CD4-positive, alpha-beta T cell treated with Interleukin-15 for 4 hours (primary cell): ENCODE measurements around the gene SMAD6.

Experiments used
- DNase-seq: peaks from one replicate; pipeline ENCODE4 v3.0.0-alpha.2; 2020; ENCODE audit warnings: low spot score

SMAD6 gene

DNA sequence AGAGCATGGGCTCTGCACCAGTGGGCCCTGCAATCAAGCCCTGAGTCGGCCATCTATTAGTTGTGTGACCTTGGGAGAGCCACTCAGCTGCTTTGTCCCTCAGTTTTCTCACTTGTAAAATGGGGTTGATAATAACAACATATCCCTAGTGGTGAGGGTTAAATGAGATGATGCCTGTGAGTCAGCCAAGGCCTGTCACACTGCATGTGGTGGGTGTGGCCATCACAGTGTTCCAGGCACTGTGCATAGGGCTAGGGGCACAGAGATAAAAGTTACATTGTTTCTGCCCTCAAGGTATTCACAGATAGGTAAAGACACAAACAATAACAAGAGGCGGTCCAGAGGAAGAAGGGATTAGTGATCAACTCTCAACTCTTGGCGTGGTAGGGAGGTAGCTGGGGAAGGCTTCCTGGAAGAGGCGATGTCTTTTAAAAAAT is 19.5 kb downstream of the SMAD6 start:
- DNase-seq: no peak

DNA sequence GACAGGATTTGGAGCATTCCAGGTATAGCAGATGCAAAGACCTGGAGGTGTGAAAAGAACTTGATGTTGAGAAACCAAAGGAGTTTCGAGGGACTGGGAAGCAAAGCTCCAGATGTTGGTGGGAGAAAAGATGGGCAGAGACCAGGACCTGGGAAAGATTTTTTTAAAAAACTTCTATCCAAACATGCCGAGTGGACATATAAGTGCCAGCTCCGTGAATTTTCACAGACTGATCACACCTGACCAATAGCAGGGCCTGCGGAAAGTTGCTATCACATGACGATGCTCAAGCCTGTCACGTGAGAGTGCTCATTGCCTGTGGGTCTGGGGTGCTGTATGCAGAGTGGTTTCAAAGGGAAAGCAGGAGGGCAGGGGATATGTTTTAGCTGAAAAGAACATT is 19.9 kb downstream of the SMAD6 start:
- DNase-seq: no peak

DNA sequence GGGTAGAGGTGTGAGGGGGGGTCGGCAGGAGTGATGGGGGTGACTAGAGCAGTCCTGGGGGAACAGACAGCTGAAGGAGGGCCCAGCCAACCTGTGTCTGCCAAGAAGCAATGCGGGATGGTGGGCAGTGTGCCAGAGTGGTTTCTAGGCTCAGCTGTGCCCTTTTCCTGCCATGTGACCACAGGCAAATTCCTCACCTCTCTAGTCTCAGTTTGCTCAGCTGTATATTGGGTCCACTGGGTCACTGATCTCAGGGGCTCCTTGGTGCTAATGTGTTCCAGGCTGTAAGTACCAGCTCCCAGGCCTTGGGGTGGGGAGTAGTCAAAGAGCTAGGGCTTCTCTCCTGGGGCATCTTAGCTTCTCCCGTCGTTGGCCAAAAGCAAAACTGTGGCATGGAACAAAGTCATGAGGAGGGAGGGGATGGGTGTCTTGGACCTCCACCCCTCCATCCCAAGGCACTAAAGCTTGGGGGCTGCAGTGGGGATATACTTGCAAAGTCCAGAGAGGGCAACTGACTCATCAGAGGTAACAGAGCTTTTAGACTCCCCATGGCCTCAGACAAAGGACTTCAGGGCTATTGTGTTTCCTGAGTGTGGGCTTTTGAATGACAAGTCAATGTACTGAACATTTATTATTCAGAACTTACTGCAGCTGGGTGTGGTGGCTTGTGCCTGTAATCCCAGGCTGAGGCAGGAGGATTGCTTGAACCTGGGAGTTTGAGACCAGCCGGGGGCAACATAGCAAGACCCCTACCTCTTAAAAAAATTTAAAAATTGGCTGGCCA is 20.9 kb downstream of the SMAD6 start:
- no peak for DNase-seq

DNA sequence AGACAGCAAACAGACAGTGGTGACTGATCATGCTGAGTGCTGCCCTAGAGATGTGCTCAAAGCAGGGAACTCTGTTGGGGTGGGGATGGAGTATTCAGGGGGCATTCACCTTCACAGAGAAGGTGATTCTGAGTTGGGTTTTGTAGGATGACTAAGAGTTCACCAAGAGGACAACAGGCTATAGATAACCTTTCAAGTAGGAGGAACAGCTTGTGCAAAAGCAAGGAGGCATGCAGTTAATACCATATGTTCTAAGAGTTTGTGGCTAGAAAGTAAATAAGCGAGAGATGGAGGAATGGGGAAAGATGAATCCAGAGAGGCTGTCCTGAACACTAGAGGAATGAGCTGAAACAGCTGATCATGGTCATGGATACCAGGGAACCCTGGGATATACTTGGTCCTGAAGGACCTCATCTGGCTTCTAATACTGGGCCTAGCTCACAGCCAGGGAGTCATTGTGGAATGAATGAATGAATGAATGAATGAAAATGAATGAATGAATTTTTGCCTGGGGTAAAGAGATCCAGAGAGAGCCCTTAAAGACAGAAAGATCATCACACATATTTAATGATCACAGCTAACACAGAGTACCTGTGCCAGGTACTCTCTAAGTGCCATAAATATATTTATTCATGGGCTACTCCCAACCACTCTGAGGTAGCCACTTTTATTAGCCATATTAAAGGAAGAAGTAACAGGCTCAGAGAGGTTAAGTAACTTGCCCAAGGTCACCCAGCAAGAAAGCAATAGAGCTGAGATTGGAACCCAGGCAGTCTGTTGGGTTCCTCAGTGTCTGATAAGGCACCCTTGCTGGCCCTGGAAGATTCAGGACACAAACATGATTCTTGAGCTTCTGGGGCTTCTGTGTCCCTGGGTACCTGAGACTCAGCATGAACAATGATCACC is 22.0 kb downstream of the SMAD6 start:
- no peak for DNase-seq

DNA sequence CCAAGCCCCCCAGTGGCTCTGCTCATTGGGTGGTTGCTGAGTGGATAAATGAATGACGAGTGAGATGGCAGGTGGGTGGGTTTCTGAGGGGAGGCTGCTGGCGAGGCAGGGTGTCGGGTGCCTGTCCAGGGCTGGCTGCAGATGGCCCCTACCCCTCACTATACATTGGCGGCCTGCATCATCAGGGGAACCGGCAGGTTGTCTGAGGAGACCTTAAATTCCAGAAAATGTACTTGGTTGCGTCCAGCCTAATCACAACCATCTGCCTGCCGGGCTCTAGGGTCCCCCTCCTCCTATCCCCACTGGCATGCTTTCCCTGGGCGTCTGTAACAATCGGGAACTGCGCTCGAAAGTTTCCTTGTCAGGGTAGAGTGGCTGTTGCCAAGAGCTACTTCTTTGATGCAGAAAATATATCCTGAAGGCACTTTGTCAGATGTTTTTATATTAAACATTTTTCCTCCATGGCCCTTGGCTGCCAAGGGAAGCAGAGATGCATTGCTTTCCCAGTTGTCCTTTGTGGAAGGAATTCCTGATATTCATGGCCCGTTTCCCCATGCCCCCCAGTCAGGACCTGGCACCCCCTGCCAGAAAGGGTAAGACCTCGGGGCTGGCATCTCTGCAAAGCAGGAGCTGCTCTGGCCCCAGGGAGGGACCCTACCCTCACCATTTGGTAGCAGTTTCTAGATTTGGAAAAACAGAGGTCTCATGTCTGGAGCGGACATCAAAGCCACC is 22.9 kb downstream of the SMAD6 start:
- DNase-seq: no peak

DNA sequence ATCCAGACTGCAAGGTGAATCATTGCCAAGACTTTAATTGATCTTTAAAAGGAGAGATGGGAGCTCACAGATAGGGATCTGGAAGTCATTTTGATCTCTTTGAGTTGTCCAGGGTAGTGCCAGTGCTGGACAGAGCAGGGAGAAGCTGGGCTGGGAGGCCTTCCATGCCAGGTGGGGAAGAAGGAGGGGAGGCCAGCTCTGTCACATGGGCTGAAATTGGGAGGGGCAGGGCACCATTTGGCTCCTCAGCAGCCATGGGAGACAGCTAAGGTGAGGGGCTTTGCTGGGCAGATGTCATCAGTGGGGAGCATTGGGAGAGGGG is 23.4 kb downstream of the SMAD6 start:
- no peak for DNase-seq

DNA sequence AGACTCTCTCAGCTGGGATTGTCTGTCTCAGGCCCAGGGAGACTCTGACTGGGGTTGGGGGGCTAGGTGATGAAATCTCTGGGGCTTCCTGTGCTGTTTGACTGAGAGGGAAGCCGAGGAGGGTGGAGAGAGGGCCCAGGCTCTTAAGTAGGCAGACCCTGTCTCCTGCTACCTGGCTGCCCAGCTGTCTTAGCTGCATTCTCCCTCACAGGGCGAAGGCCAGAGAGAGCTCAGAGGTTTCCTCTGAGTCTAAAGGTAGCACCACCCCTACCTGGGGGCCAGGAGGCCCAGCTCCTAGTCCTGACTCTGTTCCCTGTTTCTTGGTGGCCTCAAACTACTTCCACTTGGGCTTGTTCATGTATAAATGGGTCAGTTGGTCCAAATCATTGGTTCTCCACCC is 24.4 kb downstream of the SMAD6 start:
- no peak for DNase-seq

DNA sequence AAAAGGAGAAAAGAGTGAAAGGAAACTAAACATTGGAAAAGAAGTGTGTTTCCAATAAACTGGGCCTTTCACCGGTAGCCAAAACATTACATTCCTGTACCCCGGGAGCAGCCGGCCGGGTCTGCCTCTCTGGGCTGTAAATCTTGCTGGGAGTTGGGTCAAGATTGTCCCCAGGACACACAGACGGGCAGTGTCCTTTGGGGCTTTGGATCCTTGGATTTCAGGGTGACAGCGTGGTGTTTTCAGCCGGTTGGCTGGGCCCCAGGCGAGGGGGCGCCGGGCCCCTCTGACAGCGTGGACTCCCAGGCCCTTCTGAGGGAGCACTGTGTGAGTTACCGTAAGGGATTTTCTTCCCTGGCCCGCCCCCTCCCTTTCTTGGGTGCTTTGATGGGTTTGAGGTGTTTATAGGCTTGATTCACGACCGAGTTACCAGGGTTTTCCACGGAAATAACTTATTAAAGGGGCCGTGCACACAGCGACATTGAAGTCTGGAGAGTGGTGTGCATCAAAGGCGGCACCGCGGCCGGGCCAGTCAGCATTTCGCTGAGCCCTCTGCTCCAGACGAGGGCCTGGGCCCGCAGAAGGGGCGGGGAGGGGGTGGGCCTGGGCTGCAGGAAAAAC is 27.4 kb downstream of the SMAD6 start:
- no peak for DNase-seq

DNA sequence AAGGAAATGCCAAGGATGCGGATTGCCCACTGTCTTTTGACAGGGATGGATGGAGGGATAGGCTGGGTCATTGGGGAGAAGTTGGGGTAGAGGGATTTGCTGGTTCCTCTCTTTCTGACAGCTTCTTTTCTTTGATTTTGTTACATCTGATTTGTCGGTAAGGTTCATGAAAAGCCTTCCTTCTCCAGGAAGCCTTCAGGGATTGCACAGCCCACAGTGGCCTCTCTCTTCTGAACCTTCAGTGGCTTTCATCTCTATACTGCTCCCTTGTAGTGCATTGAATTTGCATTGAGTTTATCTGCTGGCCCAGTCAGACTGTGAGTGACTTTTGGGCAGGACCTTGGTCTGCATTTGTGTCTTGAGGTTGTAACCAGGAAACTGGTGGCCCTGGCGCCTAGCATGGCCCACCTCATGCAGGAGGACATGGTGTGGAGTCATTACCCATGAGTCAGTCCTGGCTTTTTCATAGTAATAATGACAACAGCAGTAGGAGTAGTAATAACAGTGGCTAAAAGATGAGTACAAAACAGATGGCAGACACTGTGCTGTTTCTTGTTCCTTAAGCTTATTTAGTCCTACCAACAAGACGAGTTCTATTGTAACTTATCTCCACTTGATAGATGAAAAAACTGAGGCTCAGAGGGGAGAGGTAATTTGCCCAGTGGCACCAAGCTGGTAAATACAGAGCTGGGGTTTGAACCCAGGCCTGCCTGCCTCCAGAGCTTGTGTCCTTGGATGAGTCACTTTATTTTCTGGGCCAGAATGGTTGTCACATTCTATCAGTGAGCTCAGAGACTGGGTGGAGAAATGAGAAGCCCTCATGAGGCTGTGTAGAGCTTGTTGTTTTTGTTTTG is 28.4 kb downstream of the SMAD6 start:
- DNase-seq: no peak

DNA sequence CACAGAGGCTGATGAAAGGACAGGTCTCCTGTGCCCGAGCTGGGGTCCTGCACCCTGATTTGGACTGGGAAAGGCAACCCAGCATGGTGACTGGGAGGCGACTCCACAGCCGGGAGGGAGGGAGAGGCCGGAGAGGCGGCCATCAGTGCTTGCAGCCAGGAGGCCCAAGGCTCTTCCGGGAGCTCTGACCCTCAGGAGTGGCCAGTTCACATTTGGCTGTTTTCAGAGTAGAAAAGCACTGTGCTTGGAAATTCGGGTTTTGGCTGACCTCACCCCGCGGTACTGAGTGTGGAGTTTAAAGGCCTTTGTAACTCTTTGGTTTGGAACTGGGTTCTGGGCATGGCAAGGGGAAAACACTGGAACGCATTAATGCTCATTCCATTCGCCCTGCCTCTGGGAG is 31.9 kb downstream of the SMAD6 start:
- DNase-seq: no peak

DNA sequence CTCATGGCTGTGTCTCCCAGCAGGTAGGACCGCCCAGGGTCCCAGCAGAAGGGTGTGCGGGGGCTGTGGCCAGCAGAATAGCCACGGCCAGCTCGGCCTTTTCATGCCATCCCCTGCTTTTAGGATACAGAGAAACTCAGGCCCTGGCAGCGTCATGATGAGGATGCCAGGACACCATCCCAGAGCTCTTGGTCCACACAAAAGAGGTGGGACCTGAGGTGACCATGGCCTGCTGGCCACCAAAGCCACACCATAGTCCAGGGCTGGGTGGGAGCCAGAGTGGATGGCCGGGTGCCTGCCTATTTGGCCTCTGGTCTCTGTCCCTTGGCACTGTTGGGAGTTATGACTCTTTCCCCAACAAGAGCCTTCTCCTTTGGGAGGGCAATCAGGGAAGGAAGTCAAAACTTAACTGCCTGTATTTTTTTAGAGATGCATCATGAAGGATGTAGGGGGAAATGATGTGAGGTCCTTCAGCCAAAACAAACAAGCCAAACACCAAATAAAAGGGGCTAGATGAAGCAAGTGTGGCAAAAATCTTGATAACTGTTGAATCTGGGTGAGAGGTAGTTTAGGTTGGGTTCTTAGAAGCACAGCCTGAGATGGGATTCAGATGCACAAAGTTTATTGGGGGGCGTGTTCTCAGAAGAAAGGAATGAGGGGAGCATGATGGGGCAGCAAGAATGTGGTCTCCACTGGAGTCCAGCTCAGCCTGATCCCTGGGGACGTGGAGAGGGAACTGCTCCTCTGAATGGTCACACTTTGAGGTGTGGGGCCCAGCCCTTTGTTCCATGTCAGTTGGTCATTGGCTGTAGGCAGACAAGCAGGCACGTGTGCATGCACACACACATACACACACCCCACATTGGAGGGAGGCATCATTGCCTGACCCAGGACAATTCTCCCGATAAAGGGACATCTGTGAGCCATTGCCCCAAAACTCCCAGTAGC is 33.2 kb downstream of the SMAD6 start:
- no peak for DNase-seq

DNA sequence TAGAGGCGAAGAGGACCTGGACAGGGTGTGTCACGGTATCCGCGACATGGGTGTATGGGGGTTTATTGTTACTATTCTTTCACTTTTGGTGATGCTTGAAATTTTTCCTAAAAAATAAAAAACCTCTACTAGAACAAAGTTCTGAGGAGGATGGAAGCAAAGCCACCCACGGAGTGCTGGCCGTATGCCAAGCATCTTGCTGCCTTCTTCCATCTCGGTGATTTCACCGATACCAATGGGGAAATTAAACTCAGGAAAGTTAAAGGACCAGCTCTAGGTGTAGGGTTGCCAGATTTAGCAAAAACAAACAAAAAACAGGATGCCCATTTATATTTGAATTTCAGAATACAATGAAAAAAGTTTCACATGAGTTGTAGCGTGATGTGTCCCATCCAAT is 33.9 kb downstream of the SMAD6 start:
- DNase-seq: no peak

DNA sequence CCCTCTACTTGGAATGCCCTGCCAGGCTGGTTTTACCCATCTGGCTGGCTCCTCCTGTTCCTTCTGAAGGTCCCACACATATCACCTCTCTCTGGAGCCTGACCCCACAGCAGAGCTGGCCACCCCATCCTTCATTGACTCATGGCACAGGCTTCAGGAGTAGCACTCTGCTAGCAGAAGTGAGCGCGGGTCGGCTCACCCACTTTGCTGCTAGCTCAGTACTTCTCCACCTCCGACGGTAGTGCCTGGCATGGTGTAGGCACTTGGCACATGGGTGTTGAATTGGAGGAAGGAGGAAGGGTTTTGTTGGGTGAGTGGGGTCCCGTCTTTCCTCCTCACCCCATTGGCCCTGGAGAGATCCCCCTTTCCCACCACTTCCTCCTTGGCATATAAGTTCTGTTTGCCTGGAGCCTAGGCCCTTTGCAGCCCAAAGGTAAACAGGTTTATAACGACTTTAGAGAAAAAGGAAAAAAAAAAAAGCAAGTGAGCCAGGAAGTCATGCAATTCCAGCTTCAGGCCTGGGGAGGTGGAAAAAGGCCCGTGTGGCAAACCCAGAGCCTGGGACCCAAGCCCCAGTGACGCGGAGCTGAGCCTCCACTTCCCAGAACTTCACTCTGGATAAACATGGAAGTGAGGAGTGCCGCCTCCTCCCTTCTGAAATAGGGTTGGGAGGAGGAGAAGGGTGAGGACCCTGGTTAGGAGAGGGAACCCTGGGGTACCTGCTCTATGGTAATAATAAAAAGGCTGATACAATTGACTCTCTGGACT is 35.4 kb downstream of the SMAD6 start:
- no peak for DNase-seq

DNA sequence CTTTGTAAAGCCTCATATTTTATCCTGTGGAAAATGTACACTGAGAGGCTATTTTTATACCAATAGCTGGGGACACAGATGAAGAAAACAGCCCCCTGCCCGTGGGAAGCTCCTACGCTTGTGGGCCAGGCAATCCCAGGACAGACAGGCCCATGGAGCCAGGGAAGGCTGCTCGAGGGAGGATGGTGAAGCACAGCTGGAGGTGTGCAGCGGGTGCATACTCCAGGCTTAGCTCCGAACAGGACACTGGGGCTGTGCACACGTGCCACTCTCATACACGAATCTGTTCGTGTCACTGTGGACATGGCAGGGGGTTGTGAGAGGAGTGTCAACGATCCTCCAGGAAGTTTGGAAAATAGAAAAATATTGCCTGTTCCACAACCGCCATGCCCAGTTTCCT is 36.1 kb downstream of the SMAD6 start:
- no peak for DNase-seq

DNA sequence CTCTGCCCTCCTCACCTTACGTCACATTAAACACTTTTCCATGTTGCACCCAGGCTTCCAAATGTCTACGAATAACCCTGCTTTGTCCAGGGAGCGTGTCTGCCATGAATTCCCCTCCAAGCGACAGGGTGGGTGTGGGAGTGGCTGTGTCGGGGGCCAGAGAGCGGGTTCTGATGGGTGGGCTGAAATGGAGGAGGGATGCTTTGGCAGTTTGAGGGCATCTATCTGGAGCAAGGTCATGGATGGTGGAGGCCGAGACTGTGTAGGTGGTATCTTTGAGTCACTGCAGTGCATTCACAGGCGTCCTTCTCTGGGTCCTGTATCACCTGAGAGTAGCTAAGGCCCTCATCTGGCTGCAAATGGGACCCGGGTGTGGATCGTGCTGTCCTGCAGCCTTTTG is 36.6 kb downstream of the SMAD6 start:
- no peak for DNase-seq

DNA sequence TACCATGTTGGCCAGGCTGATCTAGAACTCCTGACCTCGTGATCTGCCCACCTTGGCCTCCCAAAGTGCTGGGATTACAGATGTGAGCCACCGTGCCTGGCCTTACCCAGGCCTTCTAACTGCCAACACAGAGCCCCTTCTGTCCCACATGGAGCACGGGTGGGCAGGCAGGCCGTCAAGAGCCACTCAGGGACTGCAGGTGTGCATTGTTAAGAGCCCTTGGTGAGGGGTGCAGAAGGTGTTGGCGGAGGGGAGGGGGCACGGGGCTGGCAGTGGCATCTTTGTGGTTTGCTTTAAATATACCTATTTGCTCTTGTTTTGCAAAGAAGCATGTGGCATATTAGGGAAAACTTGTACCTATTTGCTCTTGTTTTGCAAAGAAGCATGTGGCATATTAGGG is 37.3 kb downstream of the SMAD6 start:
- no peak for DNase-seq

DNA sequence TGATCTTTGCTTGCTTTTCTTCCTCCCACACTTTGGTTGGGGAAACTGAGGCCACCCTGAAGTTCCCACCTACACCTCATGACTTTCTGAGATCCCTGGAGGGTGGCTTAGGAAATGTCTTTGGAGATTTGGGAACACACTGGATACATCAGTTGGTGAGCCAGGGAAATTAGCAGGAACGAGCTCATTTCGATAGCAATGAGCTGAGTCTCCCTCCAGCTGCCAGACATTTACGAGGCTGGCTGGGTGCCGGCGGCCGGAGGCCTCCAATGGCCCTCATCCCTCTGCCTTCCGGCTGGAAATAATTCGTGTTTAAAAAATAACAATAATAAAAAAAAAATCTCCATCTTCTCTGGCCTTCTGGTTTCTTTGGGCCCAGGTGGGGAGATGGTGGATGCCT is 38.8 kb downstream of the SMAD6 start:
- no peak for DNase-seq

DNA sequence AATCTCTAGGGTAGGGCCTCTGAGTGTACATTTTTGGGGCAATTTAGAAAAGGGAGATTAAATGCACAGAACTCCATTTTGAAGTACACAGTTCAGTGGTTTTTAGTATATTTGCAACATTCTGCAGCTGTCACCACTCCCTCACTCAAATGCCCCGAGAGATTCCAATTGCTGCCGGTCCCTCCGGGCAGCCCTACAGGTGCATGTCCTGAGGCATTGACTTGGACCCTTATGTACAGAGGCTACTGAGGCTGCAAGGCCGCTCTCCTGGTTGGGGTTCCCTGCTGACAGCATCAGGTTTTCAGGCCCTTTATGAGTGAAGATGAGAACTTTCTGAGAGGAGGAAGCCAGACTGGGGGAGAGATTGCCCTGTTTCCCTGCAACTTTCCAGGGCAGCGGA is 39.6 kb downstream of the SMAD6 start:
- no peak for DNase-seq

DNA sequence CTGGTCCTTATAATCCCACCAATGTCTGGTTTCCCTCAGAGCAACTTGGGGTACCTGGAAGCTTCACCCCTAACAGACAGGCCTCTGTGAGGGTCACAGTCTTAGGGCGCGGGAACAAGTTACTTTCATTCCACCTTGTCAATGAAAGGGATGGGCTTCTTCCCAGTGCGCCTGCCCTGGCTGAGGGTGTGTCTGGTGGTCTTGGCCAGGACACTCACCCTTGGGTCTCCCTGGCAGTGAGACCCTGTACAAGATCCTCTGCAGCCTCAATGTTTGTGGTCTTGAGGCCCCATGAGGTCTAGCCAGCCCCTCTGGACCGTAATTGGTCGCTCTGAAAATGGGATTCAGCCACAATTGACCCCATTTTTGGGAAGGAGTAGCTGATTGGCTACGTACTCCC is 40.2 kb downstream of the SMAD6 start:
- DNase-seq: no peak

DNA sequence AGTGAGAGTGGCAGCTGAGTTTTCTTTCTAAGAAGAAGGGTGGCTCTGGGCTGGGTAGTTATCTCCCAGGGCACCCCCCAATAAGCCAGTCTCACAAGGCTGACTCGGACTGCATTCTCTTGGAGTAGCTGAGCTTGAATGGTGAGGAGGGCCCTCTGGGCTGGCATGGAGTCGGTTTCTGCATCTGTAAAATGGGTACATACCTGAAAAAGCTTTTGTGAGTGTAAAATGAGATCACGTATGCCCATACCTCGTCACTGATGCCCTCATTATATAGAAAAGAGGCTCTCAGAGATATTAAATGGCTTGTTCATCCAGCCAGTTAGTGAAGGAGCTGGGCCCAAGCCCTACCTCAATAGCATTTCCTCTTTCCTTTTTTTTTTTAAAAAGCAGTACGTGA is 41.2 kb downstream of the SMAD6 start:
- no peak for DNase-seq
